ENCODE data around the gene LRRC8B. TPM values are rescaled to one million over a fixed set of nuclear protein-coding genes. Genes with fewer than 3 reads are reported as not detected.
A peak's percentile ranks its signal among the peaks of the same experiment; 100 is the strongest.

The LRRC8B gene
- total and polyA plus RNA-seq, 9 of the 15 experiments (the other 6 are each of a cell fraction or from before 2014, with no cell fraction given), result 4.3 to 43.7 (median 14.4) TPM

DNA sequence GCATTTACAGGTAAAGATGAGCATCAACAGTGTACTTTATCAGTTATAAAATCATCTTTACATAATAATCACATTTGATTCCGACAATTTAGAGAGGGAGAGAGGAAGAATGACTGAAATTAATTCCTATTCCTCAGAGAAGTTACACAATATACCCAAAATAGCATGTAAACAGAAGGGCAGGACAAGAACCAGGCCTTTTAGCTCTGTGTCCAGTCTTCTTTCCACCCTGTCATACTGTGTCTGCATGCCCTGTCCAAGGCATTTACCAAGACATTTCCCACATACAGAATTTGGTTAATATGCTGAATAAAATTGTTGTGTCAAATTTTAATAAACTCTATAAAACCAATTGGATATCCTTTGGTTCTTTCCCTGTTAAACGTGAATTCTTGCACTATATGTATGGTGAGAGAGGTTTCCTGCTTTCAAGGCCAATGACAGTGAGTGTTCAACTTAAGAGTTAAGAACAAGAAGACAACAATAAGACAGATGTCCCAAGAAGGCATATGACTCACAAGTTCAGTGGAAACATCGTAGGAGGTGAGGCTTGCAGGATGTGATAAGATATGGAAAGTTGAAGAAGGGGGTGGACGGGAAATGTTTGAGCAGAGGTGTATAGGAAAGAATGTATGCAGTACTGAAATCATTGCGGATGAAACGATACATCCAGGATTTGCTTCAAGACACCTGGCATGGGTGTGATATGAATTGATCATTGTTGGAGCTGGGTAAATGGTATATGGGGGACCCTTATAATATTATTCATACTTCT lies 20.8 kb downstream of the LRRC8B start (continued):
- TF ChIP-seq, protein P1, sequence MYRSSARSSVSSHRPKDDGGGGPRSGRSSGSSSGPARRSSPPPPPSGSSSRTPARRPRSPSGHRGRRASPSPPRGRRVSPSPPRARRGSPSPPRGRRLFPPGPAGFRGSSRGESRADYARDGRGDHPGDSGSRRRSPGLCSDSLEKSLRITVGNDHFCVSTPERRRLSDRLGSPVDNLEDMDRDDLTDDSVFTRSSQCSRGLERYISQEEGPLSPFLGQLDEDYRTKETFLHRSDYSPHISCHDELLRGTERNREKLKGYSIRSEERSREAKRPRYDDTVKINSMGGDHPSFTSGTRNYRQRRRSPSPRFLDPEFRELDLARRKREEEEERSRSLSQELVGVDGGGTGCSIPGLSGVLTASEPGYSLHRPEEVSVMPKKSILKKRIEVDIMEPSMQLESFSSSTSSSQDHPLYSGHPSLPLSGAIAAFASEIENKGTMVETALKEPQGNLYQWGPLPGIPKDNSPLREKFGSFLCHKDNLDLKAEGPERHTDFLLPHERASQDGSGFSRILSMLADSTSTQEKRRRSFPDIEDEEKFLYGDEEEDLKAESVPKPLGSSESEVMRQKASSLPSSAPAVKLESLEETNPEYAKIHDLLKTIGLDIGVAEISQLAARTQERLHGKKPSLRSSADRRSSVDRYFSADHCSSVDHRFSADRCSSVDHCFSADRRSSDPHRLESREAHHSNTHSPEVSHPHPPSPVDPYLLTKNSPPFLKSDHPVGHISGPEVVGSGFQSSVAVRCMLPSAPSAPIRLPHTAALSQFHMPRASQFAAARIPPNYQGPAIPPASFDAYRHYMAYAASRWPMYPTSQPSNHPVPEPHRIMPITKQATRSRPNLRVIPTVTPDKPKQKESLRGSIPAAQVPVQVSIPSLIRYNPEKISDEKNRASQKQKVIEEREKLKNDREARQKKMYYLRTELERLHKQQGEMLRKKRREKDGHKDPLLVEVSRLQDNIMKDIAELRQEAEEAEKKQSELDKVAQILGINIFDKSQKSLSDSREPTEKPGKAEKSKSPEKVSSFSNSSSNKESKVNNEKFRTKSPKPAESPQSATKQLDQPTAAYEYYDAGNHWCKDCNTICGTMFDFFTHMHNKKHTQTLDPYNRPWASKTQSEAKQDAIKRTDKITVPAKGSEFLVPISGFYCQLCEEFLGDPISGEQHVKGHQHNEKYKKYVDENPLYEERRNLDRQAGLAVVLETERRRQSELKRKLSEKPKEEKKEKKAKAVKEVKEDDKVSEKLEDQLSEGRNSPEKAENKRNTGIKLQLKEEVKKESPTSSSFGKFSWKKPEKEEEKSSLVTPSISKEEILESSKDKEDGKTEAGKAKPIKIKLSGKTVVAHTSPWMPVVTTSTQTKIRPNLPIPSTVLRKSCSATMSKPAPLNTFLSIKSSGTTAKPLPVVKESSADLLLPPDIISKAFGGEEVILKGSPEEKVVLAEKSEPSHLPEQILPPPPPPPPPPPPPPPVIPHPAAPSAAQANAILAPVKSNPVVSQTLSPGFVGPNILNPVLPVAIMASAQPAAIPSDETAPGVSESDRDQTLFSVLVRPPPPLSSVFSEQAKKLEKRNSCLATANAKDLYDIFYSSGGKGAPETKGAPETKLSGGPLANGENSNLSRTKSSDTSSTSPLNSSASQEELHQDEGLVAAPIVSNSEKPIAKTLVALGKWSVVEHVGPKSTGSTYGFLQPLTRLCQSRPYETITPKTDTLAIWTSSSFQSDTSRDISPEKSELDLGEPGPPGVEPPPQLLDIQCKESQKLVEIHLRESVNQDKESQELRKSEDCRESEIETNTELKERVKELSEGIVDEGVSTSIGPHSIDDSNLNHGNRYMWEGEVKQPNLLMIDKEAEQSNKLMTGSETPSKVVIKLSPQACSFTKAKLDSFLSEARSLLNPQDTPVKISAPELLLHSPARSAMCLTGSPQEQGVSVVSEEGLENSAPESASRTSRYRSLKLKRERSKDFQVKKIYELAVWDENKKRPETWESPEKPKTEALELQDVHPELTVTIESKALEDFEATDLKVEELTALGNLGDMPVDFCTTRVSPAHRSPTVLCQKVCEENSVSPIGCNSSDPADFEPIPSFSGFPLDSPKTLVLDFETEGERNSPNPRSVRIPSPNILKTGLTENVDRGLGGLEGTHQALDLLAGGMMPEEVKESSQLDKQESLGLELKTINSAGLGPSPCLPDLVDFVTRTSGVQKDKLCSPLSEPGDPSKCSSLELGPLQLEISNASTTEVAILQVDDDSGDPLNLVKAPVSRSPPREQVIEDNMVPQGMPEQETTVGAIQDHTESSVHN (IDR thresholded peaks at IDR 0.05; ENCODE audit: borderline replicate concordance in 1 of 2, low read depth in 1 of 2), result peak in 1 of 2 experiments; percentile 88; a peak in 2 of 4 replicates
- peak; percentile 46 for TF ChIP-seq HMGN3 (IDR thresholded peaks at IDR 0.05; ENCODE audit: borderline replicate concordance, extremely low read depth, insufficient read length, low read depth, low read length)
- peak; percentile 81 for TF ChIP-seq EP400 (IDR thresholded peaks at IDR 0.05)
- TF ChIP-seq, protein P2, sequence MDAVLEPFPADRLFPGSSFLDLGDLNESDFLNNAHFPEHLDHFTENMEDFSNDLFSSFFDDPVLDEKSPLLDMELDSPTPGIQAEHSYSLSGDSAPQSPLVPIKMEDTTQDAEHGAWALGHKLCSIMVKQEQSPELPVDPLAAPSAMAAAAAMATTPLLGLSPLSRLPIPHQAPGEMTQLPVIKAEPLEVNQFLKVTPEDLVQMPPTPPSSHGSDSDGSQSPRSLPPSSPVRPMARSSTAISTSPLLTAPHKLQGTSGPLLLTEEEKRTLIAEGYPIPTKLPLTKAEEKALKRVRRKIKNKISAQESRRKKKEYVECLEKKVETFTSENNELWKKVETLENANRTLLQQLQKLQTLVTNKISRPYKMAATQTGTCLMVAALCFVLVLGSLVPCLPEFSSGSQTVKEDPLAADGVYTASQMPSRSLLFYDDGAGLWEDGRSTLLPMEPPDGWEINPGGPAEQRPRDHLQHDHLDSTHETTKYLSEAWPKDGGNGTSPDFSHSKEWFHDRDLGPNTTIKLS (IDR thresholded peaks at IDR 0.05; ENCODE audit: borderline replicate concordance, low read depth), result 0 out of 2 replicates have a peak, but pooled peaks have one; percentile 20
- TF ChIP-seq HNRNPLL (IDR thresholded peaks at IDR 0.05; ENCODE audit: low read depth, low read length, poor library complexity, severe bottlenecking), result no peak
- peak; percentile 85 for TF ChIP-seq FOS (IDR thresholded peaks at IDR 0.05; ENCODE audit: extremely low read depth, insufficient read length)
- no peak for TF ChIP-seq PURB (CRISPR knock-in tag; IDR thresholded peaks at IDR 0.05; ENCODE audit: low read depth)
- no peak for TF ChIP-seq FOXA1 (IDR thresholded peaks at IDR 0.05; ENCODE audit: borderline replicate concordance)
- TF ChIP-seq, protein P3, sequence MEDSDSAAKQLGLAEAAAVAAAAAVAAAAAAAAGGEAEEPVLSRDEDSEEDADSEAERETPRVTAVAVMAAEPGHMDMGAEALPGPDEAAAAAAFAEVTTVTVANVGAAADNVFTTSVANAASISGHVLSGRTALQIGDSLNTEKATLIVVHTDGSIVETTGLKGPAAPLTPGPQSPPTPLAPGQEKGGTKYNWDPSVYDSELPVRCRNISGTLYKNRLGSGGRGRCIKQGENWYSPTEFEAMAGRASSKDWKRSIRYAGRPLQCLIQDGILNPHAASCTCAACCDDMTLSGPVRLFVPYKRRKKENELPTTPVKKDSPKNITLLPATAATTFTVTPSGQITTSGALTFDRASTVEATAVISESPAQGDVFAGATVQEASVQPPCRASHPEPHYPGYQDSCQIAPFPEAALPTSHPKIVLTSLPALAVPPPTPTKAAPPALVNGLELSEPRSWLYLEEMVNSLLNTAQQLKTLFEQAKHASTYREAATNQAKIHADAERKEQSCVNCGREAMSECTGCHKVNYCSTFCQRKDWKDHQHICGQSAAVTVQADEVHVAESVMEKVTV (CRISPR knock-in tag; IDR thresholded peaks at IDR 0.05), result peak; percentile 24; the same call in 1 of the 2 replicates
- TF ChIP-seq FOXJ3 (CRISPR knock-in tag; IDR thresholded peaks at IDR 0.05), result no peak
- TF ChIP-seq ZNF347 (CRISPR knock-in tag; IDR thresholded peaks at IDR 0.05; ENCODE audit: low read depth), result no peak
- TF ChIP-seq PTRF (tag; IDR thresholded peaks at IDR 0.05), result no peak
- TF ChIP-seq NBN (IDR thresholded peaks at IDR 0.05; ENCODE audit: low read depth), result peak; percentile 99
- no peak for TF ChIP-seq KLF13 (tag; IDR thresholded peaks at IDR 0.05; ENCODE audit: borderline replicate concordance, low read depth)
- no peak for TF ChIP-seq RBBP5 (IDR thresholded peaks at IDR 0.05; ENCODE audit: borderline replicate concordance, insufficient read depth, low read length, poor library complexity, severe bottlenecking)
